ENCODE results near the gene NSG1. TPM values are rescaled to one million over a fixed set of nuclear protein-coding genes. Genes with fewer than 3 reads are reported as not detected.

Gene NSG1
- polyA plus RNA-seq, 1 experiment, result 10.4 TPM

- Histone ChIP-seq H3K4me3 (ENCODE audit: low read depth, low read length) (no peak overlapping the region), H3K9me3 (ENCODE audit: control insufficient read depth, insufficient read depth, low read length) (no peaks in the 10 kb centered on the region; the same call in 1 of the 2 replicates), H3K27me3 (ENCODE audit: control insufficient read depth, insufficient read depth, low read length) (no peaks in the 10 kb centered on the region), H3K27ac (ENCODE audit: low read depth, low read length) (no peak overlapping the region)
- ChIA-PET POLR2A (no interaction called here), CTCF (interaction anchor here (0.7 kb wide), 1 partner anchor 9 kb away, joined by 3 read pairs; no protein-coding TSS in a partner anchor)
- TF ChIP-seq, protein P1, sequence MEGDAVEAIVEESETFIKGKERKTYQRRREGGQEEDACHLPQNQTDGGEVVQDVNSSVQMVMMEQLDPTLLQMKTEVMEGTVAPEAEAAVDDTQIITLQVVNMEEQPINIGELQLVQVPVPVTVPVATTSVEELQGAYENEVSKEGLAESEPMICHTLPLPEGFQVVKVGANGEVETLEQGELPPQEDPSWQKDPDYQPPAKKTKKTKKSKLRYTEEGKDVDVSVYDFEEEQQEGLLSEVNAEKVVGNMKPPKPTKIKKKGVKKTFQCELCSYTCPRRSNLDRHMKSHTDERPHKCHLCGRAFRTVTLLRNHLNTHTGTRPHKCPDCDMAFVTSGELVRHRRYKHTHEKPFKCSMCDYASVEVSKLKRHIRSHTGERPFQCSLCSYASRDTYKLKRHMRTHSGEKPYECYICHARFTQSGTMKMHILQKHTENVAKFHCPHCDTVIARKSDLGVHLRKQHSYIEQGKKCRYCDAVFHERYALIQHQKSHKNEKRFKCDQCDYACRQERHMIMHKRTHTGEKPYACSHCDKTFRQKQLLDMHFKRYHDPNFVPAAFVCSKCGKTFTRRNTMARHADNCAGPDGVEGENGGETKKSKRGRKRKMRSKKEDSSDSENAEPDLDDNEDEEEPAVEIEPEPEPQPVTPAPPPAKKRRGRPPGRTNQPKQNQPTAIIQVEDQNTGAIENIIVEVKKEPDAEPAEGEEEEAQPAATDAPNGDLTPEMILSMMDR (IDR thresholded peaks at IDR 0.05; ENCODE audit: low read depth, low read length), result no peak
- no peak for DNase-seq (ENCODE audit: low read depth, low spot score)
These were observed 51.0 kb downstream of the NSG1 start for GRCh38 chr4:4437798-4438470.

- TF ChIP-seq, protein P1 (IDR thresholded peaks at IDR 0.05; ENCODE audit: low read depth, low read length), result no peak
- Histone ChIP-seq H3K27me3 (ENCODE audit: control insufficient read depth, insufficient read depth, low read length) (no peaks in the 10 kb centered on the region), H3K4me3 (ENCODE audit: low read depth, low read length) (no peak overlapping the region), H3K9me3 (ENCODE audit: control insufficient read depth, insufficient read depth, low read length) (no peaks in the 10 kb centered on the region; the same call in 1 of the 2 replicates), H3K27ac (ENCODE audit: low read depth, low read length) (no peak overlapping the region)
- ChIA-PET POLR2A (no interaction called here), CTCF (interaction anchor here (2.2 kb wide), 1 partner anchor 8 kb away, joined by 21 read pairs; no protein-coding TSS in a partner anchor)
- no peak for DNase-seq (ENCODE audit: low read depth, low spot score)
These were observed 52.0 kb downstream of the NSG1 start for GRCh38 chr4:4438891-4439290.

- no peaks in the 10 kb centered on the region for H3K27me3 ChIP-seq (ENCODE audit: control insufficient read depth, insufficient read depth, low read length)
- DNase-seq (ENCODE audit: low read depth, low spot score), result peak; percentile 39
- TF ChIP-seq, protein P1 (IDR thresholded peaks at IDR 0.05; ENCODE audit: low read depth, low read length), result no peak
- H3K9me3 ChIP-seq (ENCODE audit: control insufficient read depth, insufficient read depth, low read length), result no peaks in the 10 kb centered on the region; the same call in 1 of the 2 replicates
- ChIA-PET POLR2A (interaction anchor here (1.2 to 1.3 kb wide), 2 partner anchors 9 to 149 kb away, joined by 3 read pairs; partner anchors contain the start of genes LYAR and ZBTB49), CTCF (interaction anchor here (2.2 kb wide), 1 partner anchor 9 kb away, joined by 21 read pairs; no protein-coding TSS in a partner anchor)
- no peak overlapping the region for H3K4me3 ChIP-seq (ENCODE audit: low read depth, low read length)
- no peak overlapping the region for H3K27ac ChIP-seq (ENCODE audit: low read depth, low read length)
These were observed 52.9 kb downstream of the NSG1 start for GRCh38 chr4:4439782-4440181.

DNA sequence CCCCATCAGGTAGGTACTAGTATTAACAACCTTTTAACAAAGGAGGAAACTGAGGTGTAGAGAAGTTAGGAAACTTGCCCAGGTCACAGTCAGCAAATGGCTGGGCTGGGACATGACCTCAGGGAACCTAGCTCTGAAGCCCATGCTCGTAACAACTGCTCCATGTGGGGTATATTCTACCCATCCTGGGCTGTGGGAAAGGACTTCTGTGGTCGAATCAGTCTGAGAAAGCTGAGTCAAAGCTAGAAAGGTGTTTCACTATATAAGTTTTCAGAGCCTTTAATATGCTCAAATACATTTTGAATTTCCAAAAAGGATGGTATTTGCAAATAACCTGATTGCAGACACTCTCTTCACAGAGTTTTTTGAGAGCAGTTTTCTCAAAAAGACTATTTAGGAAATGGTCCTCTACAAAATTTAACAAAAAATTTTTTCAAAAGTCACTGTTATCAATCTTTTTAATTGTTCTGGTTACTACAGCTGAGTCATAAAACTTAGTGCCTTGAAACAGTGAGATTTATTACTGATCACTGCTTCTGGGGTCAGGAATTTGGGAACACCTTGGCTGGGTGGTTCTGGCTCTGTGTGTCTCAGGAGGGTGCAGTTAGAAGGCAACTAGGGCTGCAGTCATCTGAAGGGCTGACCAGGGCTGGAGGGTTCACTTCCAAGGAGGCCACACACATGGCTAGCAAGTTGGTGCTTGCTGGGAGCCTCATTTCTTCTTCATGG, 53.6 kb downstream of the NSG1 start:
- no peaks in the 10 kb centered on the region for H3K27me3 ChIP-seq (ENCODE audit: control insufficient read depth, insufficient read depth, low read length)
- no peak overlapping the region for H3K4me3 ChIP-seq (ENCODE audit: low read depth, low read length)
- DNase-seq (ENCODE audit: low read depth, low spot score), result no peak
- TF ChIP-seq, protein P1 (IDR thresholded peaks at IDR 0.05; ENCODE audit: low read depth, low read length), result no peak
- ChIA-PET POLR2A (interaction anchor here (1.2 to 1.3 kb wide), 2 partner anchors 9 to 150 kb away, joined by 3 read pairs; partner anchors contain the start of genes LYAR and ZBTB49), CTCF (interaction anchor here (2.2 kb wide), 1 partner anchor 9 kb away, joined by 21 read pairs; no protein-coding TSS in a partner anchor)
- no peaks in the 10 kb centered on the region; the same call in 1 of the 2 replicates for H3K9me3 ChIP-seq (ENCODE audit: control insufficient read depth, insufficient read depth, low read length)
- no peak overlapping the region for H3K27ac ChIP-seq (ENCODE audit: low read depth, low read length)
